Psoas muscle (tissue), 8 donors: ENCODE data around the gene LRRC9. TPM values are rescaled to one million over a fixed set of nuclear protein-coding genes. Genes with fewer than 3 reads are reported as not detected.

Experiments
- ATAC-seq, 4 donors: fragments of 200-7000 bp; cut with Tn5 transposase; one replicate each; pipeline ENCODE4 v1.9.1; 2020; ENCODE audit warnings: moderate library complexity in 3 of 4, mild to moderate bottlenecking in 2 of 4
- DNase-seq, 2 donors: peaks; one replicate each; pipeline ENCODE4 v3.0.0-alpha.2; 2020
- H3K27ac ChIP-seq: fragments of 200-600 bp; one replicate; pipeline ENCODE4 v1.8.0; 2022
- H3K27me3 ChIP-seq, 3 donors: fragments of 200-600 bp in 1 of 3; one replicate each; pipeline versions ENCODE4 v1.6.1 to v1.8.0; 2013 to 2022; ENCODE audit warnings: low read length in 2 of 3, mild to moderate bottlenecking in 2 of 3, moderate library complexity in 1 of 3; ENCODE audit not compliant: insufficient read depth in 3 of 3
- H3K36me3 ChIP-seq, 2 donors: fragments of 200-600 bp in 1 of 2; one replicate each; pipeline versions ENCODE4 v1.6.1 to v1.8.0; 2013 to 2022; ENCODE audit warnings: low read depth in 1 of 2, mild to moderate bottlenecking in 1 of 2, moderate library complexity in 1 of 2; ENCODE audit not compliant: insufficient read depth in 1 of 2
- H3K4me1 ChIP-seq: fragments of 200-600 bp; one replicate; pipeline ENCODE4 v1.8.0; 2022
- H3K4me3 ChIP-seq: fragments of 200-600 bp; one replicate; pipeline ENCODE4 v1.8.0; 2022; ENCODE audit warnings: mild to moderate bottlenecking
- H3K9me3 ChIP-seq: fragments of 200-600 bp; one replicate; pipeline ENCODE4 v1.8.0; 2022
- WGBS, 3 donors: extraction: QIAGEN DNeasy Blood & Tissue Kit; methylation state at CpG; one replicate each; pipeline versions ENCODE4 v1.1.6 to v1.1.7; 2013; 5-methylcytosine and 5-hydroxymethylcytosine counted together
- intact Hi-C, 2 donors: fragments of 100-400 bp; cut with DNase I; formaldehyde crosslinking; loops; one replicate each; pipeline versions ENCODE4 v1.11.0 to v1.14.2; 2022
- long read RNA-seq, 2 donors: library from polyadenylated mRNA; unstranded; transcript quantifications; one replicate each; pipeline ENCODE4 v2.0.0, GENCODE V29; 2021
- polyA plus RNA-seq, 3 donors: library from polyadenylated mRNA; stranded (reverse); fragments of 200-250 nt; gene quantifications; one replicate each; pipeline ENCODE4 v1.2.3, GENCODE V29; 2013
- total RNA-seq, 4 donors: library from RNA; stranded (reverse); fragmentation: NEBNext Ultra II Directional in 2 of 4; extraction: Animal tissue kit (Norgen Biotek cat#: 25700) in 2 of 4; gene quantifications; one replicate each; pipeline versions ENCODE4 v1.2.1 to v1.2.4, GENCODE V29; 2021 to 2023
- TF ChIP-seq, protein P1 (sequence below): fragments of 200-600 bp; IDR thresholded peaks from one replicate; pipeline ENCODE4 v1.8.0; 2022; ENCODE audit warnings: antibody characterized with exemption
- donor health status: healthy with polysubstance abuse.
- donor health status: DM: no; HTN: no; CAD: no; lungs with moderate emphysema.
- donor health status: Bipolar disorder and iron deficiency.
- donor health status: healthy.
- donor health status: DM: yes; HTN: yes; CAD: no.
- donor health status: DM: no; HTN: no; CAD: no.
- donor health status: DM: no; HTN: no; CAD: no.
- donor health status: DM: yes; HTN: yes; CAD: no.

The LRRC9 gene
- total RNA-seq: under 1 TPM in 2 of 4 donors, not detected in 2; 0.12 to 0.40 TPM
- polyA plus RNA-seq: under 1 TPM in 1 of 3 donors, not detected in 2; under 0.01 TPM
- long read RNA-seq, donor 1: 0 reads
- long read RNA-seq, donor 2: 0 reads

DNA sequence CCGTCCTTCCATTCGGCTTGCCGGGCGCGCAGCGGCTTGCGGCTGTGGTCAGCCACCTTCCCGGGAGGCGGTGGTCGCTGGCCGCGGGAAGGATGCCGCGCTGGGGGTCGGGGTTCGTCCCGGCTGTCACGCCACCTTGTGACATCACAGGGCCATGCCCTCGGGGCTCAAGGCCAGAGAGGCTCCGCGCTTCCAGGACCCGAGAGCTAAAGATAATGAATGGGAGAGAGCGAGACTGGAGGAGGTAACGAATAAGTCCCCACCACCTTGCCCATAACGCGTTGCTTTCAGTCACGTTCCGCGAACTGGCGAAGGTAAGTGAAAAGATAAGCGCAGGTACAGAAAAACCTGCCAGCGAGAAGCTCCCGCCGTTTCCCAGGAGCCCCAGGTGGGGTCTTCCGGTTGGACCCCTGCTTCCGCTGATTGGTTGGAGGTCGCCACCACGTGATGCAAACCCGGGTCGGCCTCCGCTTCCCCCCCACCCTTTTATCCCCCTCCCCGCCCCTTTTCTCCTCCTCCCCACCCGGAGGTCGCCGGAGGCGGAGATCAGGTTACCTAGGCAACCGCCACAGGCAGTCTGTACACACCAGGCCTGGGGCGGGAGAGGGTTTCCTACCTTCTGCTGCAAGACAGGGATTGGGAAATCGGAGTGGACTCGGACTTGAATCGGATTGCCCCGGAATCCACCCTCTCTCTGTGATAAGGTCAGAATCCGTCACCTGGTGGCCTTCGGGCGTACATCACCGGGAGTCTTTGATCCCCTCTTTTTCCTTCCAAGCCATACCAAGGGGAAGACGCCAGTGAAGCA is at the start of gene LRRC9:
LRRC9 (plus strand) TSS at position 575 of the 808 bp plus-strand sequence.
- H3K27ac ChIP-seq: no peak within 1 kb of the TSS
- peak within 1 kb of the TSS; percentile 65 for H3K4me3 ChIP-seq
- intact Hi-C loops: no loop called here
- peaks cover 3% of the 10 kb centered on the region for H3K4me1 ChIP-seq
- WGBS, 3 donors: 7% methylated on average over 55 to 57 of the region's 57 CpGs
- TF ChIP-seq, protein P1, sequence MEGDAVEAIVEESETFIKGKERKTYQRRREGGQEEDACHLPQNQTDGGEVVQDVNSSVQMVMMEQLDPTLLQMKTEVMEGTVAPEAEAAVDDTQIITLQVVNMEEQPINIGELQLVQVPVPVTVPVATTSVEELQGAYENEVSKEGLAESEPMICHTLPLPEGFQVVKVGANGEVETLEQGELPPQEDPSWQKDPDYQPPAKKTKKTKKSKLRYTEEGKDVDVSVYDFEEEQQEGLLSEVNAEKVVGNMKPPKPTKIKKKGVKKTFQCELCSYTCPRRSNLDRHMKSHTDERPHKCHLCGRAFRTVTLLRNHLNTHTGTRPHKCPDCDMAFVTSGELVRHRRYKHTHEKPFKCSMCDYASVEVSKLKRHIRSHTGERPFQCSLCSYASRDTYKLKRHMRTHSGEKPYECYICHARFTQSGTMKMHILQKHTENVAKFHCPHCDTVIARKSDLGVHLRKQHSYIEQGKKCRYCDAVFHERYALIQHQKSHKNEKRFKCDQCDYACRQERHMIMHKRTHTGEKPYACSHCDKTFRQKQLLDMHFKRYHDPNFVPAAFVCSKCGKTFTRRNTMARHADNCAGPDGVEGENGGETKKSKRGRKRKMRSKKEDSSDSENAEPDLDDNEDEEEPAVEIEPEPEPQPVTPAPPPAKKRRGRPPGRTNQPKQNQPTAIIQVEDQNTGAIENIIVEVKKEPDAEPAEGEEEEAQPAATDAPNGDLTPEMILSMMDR: no peak
- H3K27me3 ChIP-seq: peaks cover 0 to 6% (median 3%) of the 10 kb centered on the region in 3 donors
- H3K36me3 ChIP-seq: no peaks in the 10 kb centered on the region
- peak; percentile 46 to 79 (median 52) for ATAC-seq
- peak; percentile 9 to 49 for DNase-seq
- no peaks in the 10 kb centered on the region for H3K9me3 ChIP-seq

DNA sequence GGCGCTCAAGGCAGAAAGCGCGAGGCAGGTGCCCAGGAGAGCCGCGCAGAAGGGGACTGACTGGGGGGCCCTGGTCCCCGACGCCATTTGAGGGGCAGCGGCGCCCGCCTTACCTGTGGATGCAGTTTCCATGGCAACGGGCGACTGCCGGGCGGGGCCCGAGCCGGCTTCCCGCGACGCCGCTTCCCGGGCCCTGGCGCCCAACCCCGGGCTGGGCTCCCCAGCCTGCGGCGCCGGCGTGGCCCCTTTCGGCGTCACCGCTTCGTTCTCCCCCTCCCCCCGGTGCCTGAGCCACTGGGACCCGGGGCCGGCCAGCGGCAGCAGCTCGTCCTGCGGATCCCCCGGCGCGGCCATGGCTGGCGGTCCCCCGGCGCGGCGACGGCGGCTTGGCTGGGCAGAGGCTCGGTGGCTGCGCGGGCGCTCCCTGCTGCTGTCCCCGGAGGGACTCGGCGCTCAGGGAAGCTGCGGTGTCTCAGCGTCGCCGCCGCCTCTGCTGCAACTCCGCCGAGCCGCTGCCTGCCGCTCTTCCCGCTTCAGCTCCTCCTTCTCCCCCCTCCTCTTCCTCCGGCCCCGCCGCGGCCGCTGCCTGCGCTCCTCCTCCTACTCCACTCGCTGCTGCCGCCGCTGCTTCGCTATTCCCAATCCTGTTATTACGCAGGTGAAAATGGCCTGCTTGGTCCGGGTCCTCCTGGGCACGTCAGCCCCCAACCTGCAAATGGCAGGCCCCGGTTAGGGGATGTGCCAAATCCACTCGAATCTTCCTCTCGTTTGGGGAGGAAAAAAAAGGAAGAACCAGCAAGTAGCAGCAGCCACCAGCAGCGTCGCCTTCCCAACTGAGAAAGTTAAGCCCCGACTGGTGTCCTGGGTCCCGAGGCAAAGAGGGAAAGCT is 49.4 kb upstream of the LRRC9 start, which contains the start of gene RTN1:
RTN1 (minus strand) TSS at position 500 of the 889 bp plus-strand sequence; CDS start at position 354, 146 bp downstream.
- Histone ChIP-seq H3K9me3 (no peaks in the 10 kb centered on the region), H3K27me3 (peaks cover 5 to 46% (median 6%) of the 10 kb centered on the region in 3 donors), H3K36me3 (no peaks in the 10 kb centered on the region), H3K4me3 (peak within 1 kb of the TSS; percentile 70), H3K27ac (no peak within 1 kb of the TSS), H3K4me1 (no peaks in the 10 kb centered on the region)
- intact Hi-C loops: no loop called here
- peak; percentile 47 to 95 (median 80) for ATAC-seq
- TF ChIP-seq, protein P1: no peak
- DNase-seq: peak; percentile 52 to 73
- WGBS, 3 donors: 0 to 3% (median 1%) methylated on average over 37 to 84 of the region's 84 CpGs

DNA sequence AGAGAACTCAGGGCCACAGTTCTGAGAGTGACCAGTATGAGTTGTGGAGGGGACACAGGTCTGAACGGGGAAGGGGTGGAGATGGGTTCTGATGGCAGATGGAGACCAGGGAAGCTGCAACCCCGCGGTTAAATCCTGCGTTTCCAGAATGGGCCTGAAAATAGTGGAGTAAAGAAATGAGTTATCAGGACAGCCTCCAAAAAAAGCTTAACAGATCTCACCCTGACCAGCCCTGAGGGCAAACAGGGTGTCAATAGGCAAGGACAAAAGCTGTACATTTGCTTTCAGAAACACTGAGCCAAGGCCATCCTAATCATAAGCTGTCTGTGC is 48.8 kb upstream of the LRRC9 start:
- no peak for ATAC-seq
- H3K27me3 ChIP-seq: peaks cover 3 to 46% (median 6%) of the 10 kb centered on the region in 3 donors
- DNase-seq: no peak
- peak overlapping the region; percentile 70 for H3K4me3 ChIP-seq
- no peaks in the 10 kb centered on the region for H3K9me3 ChIP-seq
- no peaks in the 10 kb centered on the region for H3K36me3 ChIP-seq
- intact Hi-C loops: no loop called here
- no peak overlapping the region for H3K27ac ChIP-seq
- TF ChIP-seq, protein P1: no peak
- H3K4me1 ChIP-seq: no peaks in the 10 kb centered on the region
- WGBS, 3 donors: 4 to 7% (median 4%) methylated on average over 4 of the region's 4 CpGs

DNA sequence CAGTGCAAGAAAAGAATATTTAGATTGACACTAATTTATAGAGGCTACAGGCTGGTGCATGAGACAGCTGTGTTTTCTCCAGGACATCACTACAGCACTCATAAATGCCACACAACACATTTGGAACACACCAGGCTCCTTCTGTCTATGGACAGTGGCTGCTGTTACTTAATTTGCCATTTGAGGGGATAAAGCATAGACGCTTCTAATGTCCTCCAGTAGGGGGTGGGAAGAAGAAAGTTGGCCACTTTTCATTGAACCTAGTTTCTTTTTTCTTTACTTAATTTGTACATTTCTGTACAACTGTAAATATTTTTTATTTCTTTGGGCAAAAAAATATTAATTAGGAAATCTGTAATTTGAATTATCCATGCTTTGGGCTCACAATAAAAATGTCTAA is 37.0 kb upstream of the LRRC9 start:
- Histone ChIP-seq H3K36me3 (no peaks in the 10 kb centered on the region), H3K27me3 (no peaks in the 10 kb centered on the region), H3K4me1 (no peaks in the 10 kb centered on the region), H3K27ac (no peak overlapping the region), H3K9me3 (no peaks in the 10 kb centered on the region), H3K4me3 (no peak overlapping the region)
- WGBS, 3 donors: 25 to 28% (median 26%) methylated on average over 1 of the region's 1 CpG
- DNase-seq (no peak), ATAC-seq (no peak)
- intact Hi-C loops: no loop called here
- TF ChIP-seq, protein P1: no peak
